ENCODE results near the gene XAGE5. TPM values are rescaled to one million over a fixed set of nuclear protein-coding genes. Genes with fewer than 3 reads are reported as not detected.
"Not testable (repeated sequence)": the region's sequence is repeated elsewhere in the genome, so short reads cannot be mapped to it uniquely, and the experiment has no call there.

The XAGE5 gene, protein sequence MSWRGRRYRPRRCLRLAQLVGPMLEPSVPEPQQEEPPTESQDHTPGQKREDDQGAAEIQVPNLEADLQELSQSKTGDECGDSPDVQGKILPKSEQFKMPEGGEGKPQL
- total RNA-seq: not detected

DNA sequence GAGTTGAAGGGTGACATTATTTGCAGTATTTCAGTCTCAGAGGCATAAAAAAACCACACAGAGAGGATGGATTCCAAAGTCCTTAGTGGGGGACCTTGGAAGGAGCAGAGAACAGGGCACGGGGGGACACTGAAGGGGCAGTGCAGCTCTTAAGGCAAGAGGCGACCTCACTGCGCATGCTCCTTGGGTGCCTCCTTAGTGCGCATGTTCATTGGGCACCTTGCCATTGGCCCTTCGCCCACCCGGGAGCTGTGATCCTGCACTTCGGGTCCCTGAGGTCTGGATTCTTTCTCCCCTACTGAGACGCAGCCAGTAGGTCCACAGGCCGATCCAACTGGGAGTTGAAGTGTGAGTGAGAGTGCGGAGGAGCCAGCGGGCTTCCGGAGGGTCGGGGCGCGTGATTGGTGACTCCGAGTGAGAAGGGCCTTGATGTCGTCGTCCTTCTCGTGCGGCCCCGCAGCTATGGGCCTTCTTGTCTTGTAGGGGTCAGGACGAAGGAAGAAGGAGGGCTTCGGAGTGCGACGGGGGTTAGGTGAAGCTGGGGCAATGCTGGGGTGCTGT is at the start of gene XAGE5:
XAGE5 (plus strand) TSS at position 223 of the 561 bp plus-strand sequence. CDS start 1,280 bp downstream, outside the sequence.
- H3K36me3 Mint-ChIP-seq (ENCODE audit: low read depth): no peaks in the 10 kb centered on the region
- ChIA-PET POLR2A (no interaction called here), CTCF (no interaction called here)
- no peak for DNase-seq
- H3K27me3 Mint-ChIP-seq: peaks cover 1% of the 10 kb centered on the region
- no peak within 1 kb of the TSS for H3K27ac Mint-ChIP-seq
- H3K4me1 Mint-ChIP-seq: no peaks in the 10 kb centered on the region
- no peak within 1 kb of the TSS for H3K4me3 Mint-ChIP-seq
- H3K9me3 Mint-ChIP-seq: no peaks in the 10 kb centered on the region

DNA sequence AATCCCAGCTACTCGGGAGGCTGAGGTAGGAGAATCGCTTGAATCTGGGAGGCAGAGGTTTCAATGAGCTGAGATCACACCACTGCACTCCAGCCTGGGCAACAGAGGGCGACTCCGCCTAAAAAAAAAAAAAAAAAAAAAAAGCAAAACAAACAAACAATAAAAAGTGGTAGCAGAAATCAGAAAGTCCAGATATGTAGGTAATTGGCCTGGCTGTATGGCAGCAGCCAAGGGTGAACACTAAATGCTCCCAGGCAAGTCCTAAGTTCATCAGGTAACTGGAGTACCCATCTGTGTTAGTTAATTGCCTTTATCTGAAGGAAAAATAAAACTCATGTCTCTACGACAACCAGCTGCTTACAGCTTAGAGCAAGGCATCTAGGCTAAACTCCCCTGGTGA is 45.1 kb upstream of the XAGE5 start:
- not testable (repeated sequence) for H3K27ac Mint-ChIP-seq

GRCh38 chrX:52773504-52773903 is 37.6 kb upstream of the XAGE5 start:
- H3K36me3 Mint-ChIP-seq (ENCODE audit: low read depth); H3K9me3 Mint-ChIP-seq; H3K27ac Mint-ChIP-seq; CTCF ChIA-PET; H3K4me3 Mint-ChIP-seq; H3K27me3 Mint-ChIP-seq; H3K4me1 Mint-ChIP-seq; POLR2A ChIA-PET; DNase-seq: not testable (repeated sequence)

More for the DNA sequence above, 45.1 kb upstream of the XAGE5 start:
- H3K36me3 Mint-ChIP-seq (ENCODE audit: low read depth); H3K27me3 Mint-ChIP-seq; CTCF ChIA-PET; H3K9me3 Mint-ChIP-seq; H3K4me3 Mint-ChIP-seq; POLR2A ChIA-PET; H3K4me1 Mint-ChIP-seq; DNase-seq: not testable (repeated sequence)

- H3K27ac Mint-ChIP-seq; POLR2A ChIA-PET; H3K27me3 Mint-ChIP-seq; H3K4me1 Mint-ChIP-seq; CTCF ChIA-PET; H3K9me3 Mint-ChIP-seq; DNase-seq; H3K4me3 Mint-ChIP-seq; H3K36me3 Mint-ChIP-seq (ENCODE audit: low read depth): not testable (repeated sequence)
These were observed 13.8 kb upstream of the XAGE5 start, which contains the start of gene SPANXN5 for GRCh38 chrX:52797327-52797726. TSS of gene SPANXN5 (minus strand) at chrX:52797427. CDS start at chrX:52797348, 79 bp downstream.

GRCh38 chrX:52804876-52805275 is 6.2 kb upstream of the XAGE5 start:
- H3K9me3 Mint-ChIP-seq; CTCF ChIA-PET; H3K27me3 Mint-ChIP-seq; POLR2A ChIA-PET; H3K36me3 Mint-ChIP-seq (ENCODE audit: low read depth); H3K4me1 Mint-ChIP-seq; H3K27ac Mint-ChIP-seq; H3K4me3 Mint-ChIP-seq; DNase-seq: not testable (repeated sequence)

- no peak for DNase-seq
- Mint-ChIP-seq H3K27ac (no peak overlapping the region), H3K4me3 (no peak overlapping the region), H3K9me3 (no peaks in the 10 kb centered on the region), H3K36me3 (ENCODE audit: low read depth) (no peaks in the 10 kb centered on the region), H3K27me3 (peaks cover 6% of the 10 kb centered on the region), H3K4me1 (no peaks in the 10 kb centered on the region)
- CTCF ChIA-PET: no interaction called here
- POLR2A ChIA-PET: no interaction called here
These were observed 8.7 kb downstream of the XAGE5 start for GRCh38 chrX:52819788-52820187.

DNA sequence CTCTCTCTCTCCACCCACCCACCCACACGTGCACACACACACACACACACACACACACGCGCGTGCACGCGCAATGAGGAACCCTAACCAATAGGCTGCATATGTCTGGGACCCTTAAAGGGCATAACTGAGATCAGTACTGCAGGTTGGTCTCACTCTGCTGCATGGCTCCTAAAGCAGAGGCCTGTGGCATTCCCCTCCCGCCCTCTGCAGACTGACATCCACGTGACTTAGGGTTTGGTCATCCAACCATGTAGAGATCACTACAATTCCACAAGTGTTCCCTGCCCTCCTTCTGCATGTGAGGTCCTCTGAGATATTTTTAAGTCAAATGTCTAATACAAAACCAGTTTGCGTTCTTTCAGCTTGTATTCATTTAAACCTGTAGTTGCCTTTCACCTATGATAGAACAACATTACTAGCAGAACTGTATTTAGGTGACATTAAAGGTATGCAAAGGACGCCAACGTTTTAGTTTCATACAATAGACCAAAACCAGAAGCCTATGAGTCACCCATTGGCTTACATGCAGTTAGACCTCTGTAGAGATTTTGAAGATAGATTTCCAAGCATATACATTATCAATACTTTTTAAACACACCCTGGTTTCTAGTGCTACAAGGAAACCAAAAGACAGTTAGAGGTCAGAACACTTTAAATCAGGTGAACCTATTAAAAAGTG is 10.1 kb downstream of the XAGE5 start:
- Mint-ChIP-seq H3K27me3 (peaks cover 5% of the 10 kb centered on the region), H3K9me3 (no peaks in the 10 kb centered on the region), H3K4me1 (no peaks in the 10 kb centered on the region), H3K27ac (no peak overlapping the region), H3K36me3 (ENCODE audit: low read depth) (no peaks in the 10 kb centered on the region), H3K4me3 (no peak overlapping the region)
- CTCF ChIA-PET: no interaction called here
- POLR2A ChIA-PET: no interaction called here
- no peak for DNase-seq

- Mint-ChIP-seq H3K27me3 (no peaks in the 10 kb centered on the region), H3K27ac (no peak overlapping the region), H3K4me1 (no peaks in the 10 kb centered on the region)
These were observed 13.5 kb downstream of the XAGE5 start for GRCh38 chrX:52824608-52825007.

DNA sequence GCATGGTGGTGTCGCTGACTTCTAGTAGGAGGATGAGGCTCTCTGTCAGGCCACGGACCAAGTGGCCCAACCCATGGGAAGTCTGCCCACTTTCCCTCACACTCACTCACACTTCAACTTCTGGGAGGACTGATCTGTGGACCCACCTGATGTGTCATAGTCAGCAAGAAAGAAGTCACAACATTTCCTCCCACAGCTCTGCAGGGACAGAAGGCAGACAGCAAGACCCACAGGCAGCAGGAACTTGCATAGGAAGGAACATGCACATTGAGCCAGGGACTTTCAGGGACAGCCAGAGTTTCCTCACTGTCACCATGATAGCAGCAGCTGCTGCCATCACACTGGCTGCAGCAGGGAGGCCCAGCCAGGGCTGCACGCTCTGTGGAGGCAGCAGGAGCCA is 19.5 kb downstream of the XAGE5 start:
- Mint-ChIP-seq H3K27ac (no peak overlapping the region), H3K4me3 (no peak overlapping the region), H3K27me3 (no peaks in the 10 kb centered on the region), H3K9me3 (no peaks in the 10 kb centered on the region), H3K4me1 (no peaks in the 10 kb centered on the region), H3K36me3 (ENCODE audit: low read depth) (no peaks in the 10 kb centered on the region)
- POLR2A ChIA-PET: no interaction called here
- CTCF ChIA-PET: no interaction called here
- no peak for DNase-seq

More at GRCh38 chrX:52824608-52825007, 13.5 kb downstream of the XAGE5 start:
- POLR2A ChIA-PET: no interaction called here
- CTCF ChIA-PET: no interaction called here
- H3K36me3 Mint-ChIP-seq (ENCODE audit: low read depth): no peaks in the 10 kb centered on the region
- DNase-seq: no peak
- no peaks in the 10 kb centered on the region for H3K9me3 Mint-ChIP-seq
- H3K4me3 Mint-ChIP-seq: no peak overlapping the region

DNA sequence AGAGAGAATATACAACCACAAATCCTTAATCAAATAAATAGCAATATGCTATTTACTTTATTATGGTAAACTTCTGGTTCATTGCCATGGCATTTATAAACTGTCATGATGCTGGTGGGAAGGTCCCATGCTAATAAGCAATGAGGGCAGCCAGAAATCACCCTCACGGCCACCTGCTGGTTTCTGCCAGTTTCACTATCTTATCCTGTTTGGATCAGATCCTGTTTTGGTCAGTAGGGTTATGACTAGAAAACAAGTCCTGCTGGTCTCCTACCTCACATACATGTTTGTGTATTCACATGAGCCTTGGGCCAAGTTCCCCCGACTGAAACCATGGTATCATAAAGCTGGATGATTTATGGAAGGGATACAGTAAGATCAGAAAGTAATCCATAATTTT is 28.1 kb downstream of the XAGE5 start:
- POLR2A ChIA-PET: no interaction called here
- no peaks in the 10 kb centered on the region for H3K4me1 Mint-ChIP-seq
- no peak overlapping the region for H3K27ac Mint-ChIP-seq
- H3K9me3 Mint-ChIP-seq: no peaks in the 10 kb centered on the region
- H3K4me3 Mint-ChIP-seq: no peak overlapping the region
- CTCF ChIA-PET: no interaction called here
- no peaks in the 10 kb centered on the region for H3K27me3 Mint-ChIP-seq
- no peak for DNase-seq
- no peaks in the 10 kb centered on the region for H3K36me3 Mint-ChIP-seq (ENCODE audit: low read depth)

DNA sequence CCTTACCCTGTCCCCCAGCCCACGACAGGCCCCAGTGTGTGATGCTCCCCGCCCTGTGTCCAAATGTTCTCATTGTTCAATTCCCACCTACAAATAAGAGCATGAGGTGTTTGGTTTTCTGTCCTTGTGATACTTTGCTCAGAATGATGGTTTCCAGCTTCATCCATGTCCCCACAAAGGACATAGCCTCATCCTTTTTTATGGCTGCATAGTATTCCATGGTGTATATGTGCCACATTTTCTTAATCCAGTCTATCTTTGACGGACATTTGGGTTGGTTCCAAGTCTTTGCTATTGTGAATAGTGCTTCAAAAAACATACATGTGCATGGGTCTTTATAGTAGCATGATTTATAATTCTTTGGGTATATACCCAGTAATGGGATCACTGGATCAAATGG is 32.5 kb downstream of the XAGE5 start:
- H3K36me3 Mint-ChIP-seq (ENCODE audit: low read depth); H3K4me1 Mint-ChIP-seq; POLR2A ChIA-PET; H3K27ac Mint-ChIP-seq; CTCF ChIA-PET; DNase-seq; H3K4me3 Mint-ChIP-seq; H3K9me3 Mint-ChIP-seq: not testable (repeated sequence)
- H3K27me3 Mint-ChIP-seq: peaks cover 13% of the 10 kb centered on the region

DNA sequence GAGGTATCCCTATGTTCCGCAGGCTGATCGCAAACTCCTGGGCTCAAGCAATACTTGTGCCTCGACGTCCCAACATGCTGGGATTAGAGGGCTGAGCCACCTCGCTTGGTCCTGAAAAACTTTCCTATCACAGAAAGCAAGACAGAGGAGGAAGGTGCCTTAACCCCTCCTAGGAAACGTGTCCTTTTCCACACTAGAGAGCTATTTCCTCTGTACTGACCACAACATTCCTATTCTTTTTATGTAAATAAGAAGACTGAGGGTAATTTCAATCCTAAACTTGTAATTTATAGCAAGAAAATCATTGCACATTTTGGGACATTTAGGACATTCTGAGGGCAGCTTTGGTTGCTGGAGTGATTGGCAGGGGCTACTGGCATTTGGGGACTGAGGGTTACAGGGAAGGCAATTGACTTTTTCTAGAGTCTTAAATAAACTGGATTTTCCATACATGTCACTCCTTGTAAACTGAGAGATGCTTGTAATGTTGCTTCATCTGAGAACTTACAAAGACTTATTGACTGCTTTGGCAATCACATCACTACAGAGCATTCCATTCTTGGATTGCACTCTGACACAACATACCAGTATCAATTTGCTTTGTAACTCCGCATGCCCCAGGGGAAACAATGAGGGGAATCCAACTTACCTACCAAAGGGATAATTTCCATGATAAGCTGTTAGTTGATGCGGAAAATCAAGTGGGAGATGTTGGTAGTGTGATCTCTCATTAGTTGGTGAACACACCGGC is 41.2 kb downstream of the XAGE5 start:
- POLR2A ChIA-PET: no interaction called here
- no peaks in the 10 kb centered on the region for H3K4me1 Mint-ChIP-seq
- H3K36me3 Mint-ChIP-seq (ENCODE audit: low read depth): no peaks in the 10 kb centered on the region

DNA sequence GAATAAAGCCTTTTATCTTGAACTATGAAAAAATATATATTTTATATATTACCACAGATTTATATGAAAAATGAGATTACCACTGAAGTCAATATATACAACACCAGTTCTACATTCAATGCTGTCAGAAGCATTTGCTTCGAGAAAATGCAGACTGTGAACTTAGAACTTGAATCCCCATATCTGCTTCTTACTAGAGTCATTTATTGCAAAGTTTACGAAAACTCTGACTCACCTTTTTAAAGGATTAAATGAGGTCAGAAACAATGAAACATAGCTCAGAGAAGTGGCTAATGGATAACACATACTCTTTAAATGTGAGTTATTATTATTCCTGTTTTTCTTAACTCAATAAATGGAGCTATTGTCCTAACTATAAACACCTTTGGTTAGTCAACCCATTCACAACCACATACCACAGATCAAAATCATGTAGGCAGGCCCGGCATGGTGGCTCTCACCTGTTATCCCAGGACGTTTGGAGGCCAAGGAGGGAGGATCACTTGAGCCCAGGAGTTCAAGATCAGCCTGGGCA is 46.0 kb downstream of the XAGE5 start:
- POLR2A ChIA-PET; H3K9me3 Mint-ChIP-seq; H3K27me3 Mint-ChIP-seq; H3K27ac Mint-ChIP-seq; CTCF ChIA-PET; DNase-seq; H3K4me1 Mint-ChIP-seq; H3K36me3 Mint-ChIP-seq (ENCODE audit: low read depth); H3K4me3 Mint-ChIP-seq: not testable (repeated sequence)

More for the DNA sequence above, 41.2 kb downstream of the XAGE5 start:
- Mint-ChIP-seq H3K9me3 (no peaks in the 10 kb centered on the region), H3K27ac (no peak overlapping the region), H3K27me3 (peaks cover 9% of the 10 kb centered on the region), H3K4me3 (no peak overlapping the region)
- CTCF ChIA-PET: no interaction called here
- no peak for DNase-seq
